ENCODE results near the gene SH3GL1. TPM values are rescaled to one million over a fixed set of nuclear protein-coding genes. Genes with fewer than 3 reads are reported as not detected.

SH3GL1 gene
- polyA plus RNA-seq, 1 donor (not counting 4 experiments of a cell fraction or from before 2014, with no cell fraction given), result 47.4 TPM

DNA sequence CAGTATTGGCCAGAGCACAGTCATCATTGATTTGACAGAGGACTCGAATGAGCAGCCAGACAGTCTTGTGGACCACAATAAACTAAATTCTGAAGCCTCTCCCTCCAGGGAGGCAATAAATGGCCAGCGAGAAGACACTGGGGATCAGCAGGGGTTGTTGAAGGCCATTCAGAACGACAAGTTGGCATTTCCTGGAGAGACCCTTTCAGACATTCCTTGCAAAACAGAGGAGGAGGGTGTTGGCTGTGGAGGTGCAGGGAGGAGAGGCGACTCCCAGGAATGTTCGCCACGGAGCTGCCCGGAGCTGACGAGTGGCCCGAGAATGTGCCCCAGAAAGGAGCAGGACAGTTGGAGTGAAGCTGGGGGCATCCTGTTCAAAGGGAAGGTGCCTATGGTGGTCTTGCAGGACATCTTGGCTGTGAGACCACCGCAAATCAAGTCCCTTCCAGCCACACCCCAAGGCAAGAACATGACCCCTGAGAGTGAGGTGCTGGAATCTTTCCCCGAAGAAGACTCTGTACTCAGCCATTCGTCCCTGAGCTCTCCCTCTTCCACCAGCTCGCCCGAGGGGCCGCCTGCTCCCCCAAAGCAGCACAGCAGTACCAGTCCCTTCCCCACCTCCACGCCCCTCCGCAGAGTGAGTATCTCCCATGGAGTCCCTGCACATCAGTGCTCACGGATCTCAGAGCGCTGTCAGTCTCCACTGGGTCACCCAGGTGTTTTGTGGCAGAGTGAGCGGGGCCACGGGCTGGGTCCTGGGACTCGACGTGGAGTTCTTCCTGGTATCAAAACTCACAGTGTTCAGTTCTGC lies 9.0 kb upstream of the SH3GL1 start:
- no peak for TF ChIP-seq EZH2 (IDR thresholded peaks at IDR 0.05; ENCODE audit: low read length)
- TF ChIP-seq, protein P1, sequence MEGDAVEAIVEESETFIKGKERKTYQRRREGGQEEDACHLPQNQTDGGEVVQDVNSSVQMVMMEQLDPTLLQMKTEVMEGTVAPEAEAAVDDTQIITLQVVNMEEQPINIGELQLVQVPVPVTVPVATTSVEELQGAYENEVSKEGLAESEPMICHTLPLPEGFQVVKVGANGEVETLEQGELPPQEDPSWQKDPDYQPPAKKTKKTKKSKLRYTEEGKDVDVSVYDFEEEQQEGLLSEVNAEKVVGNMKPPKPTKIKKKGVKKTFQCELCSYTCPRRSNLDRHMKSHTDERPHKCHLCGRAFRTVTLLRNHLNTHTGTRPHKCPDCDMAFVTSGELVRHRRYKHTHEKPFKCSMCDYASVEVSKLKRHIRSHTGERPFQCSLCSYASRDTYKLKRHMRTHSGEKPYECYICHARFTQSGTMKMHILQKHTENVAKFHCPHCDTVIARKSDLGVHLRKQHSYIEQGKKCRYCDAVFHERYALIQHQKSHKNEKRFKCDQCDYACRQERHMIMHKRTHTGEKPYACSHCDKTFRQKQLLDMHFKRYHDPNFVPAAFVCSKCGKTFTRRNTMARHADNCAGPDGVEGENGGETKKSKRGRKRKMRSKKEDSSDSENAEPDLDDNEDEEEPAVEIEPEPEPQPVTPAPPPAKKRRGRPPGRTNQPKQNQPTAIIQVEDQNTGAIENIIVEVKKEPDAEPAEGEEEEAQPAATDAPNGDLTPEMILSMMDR (optimal IDR thresholded peaks at IDR 0.05 in 1 of 3, IDR thresholded peaks at IDR 0.05 in 1 of 3, conservative IDR thresholded peaks at IDR 0.05 in 1 of 3; ENCODE audit: extremely low read depth in 1 of 3, insufficient read depth in 2 of 3, low read length in 3 of 3), result no peak
- FAIRE-seq (no peak), DNase-seq (ENCODE audit: low read depth, low spot score) (no peak)
- Histone ChIP-seq H3K27ac (ENCODE audit: control insufficient read depth, insufficient read depth, low read length) (no peak overlapping the region), H3K4me3 (ENCODE audit: control insufficient read depth in 2 of 3, extremely low read depth in 1 of 3, insufficient read depth in 2 of 3, low read depth in 1 of 3, low read length in 3 of 3) (no peak overlapping the region), H3K36me3 (ENCODE audit: control insufficient read depth in 2 of 2, extremely low read depth in 1 of 2, insufficient read depth in 2 of 2, low read length in 2 of 2) (peaks cover 5 to 17% of the 10 kb centered on the region in 2 experiments), H3K9ac (ENCODE audit: control insufficient read depth, extremely low read depth, insufficient read depth, low read length) (no peak overlapping the region), H3K9me1 (ENCODE audit: control insufficient read depth, extremely low read depth, insufficient read depth, low read length) (no peaks in the 10 kb centered on the region), H3K4me1 (ENCODE audit: control insufficient read depth, extremely low read depth, insufficient read depth, low read length) (no peaks in the 10 kb centered on the region), H2AFZ (ENCODE audit: control insufficient read depth, low read length) (no peak overlapping the region), H4K20me1 (ENCODE audit: control insufficient read depth, extremely low read depth, insufficient read depth, low read length) (no peaks in the 10 kb centered on the region), H3K79me2 (ENCODE audit: control insufficient read depth, insufficient read depth, low read length) (peaks cover 32% of the 10 kb centered on the region), H3K4me2 (ENCODE audit: control insufficient read depth, extremely low read depth, insufficient read depth, low read depth, low read length) (no peak overlapping the region), H3K27me3 (ENCODE audit: control insufficient read depth, extremely low read depth, insufficient read depth, low read length) (no peaks in the 10 kb centered on the region), H3K9me3 (ENCODE audit: control insufficient read depth, low read depth, low read length) (no peaks in the 10 kb centered on the region)
- dilution Hi-C loops (cut with MboI; ENCODE audit: extremely low pct_ligation_motif_present, low sequenced_read_pairs), result no loop called here

DNA sequence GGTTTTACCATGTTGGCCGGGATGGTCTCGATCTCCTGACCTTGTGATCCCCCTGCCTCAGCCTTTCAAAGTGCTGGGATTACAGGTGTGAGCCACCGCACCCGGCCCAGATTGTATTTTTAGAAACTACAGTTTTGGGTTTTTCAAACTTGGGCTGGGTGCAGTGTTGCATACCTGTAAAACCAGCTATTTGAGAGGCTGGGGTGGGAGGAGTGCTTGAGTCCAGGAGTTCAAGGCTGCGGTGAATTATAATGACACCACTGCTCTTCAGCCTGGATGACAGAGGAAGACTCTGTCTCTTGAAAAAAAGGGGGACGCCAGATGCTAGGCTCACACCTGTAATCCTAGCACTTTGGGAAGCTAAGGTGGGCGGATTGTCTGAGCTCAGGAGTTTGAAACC lies 6.3 kb upstream of the SH3GL1 start:
- FAIRE-seq (no peak), DNase-seq (ENCODE audit: low read depth, low spot score) (no peak)
- H3K27me3 ChIP-seq (ENCODE audit: control insufficient read depth, extremely low read depth, insufficient read depth, low read length), result no peaks in the 10 kb centered on the region
- no peak overlapping the region for H3K9ac ChIP-seq (ENCODE audit: control insufficient read depth, extremely low read depth, insufficient read depth, low read length)
- no peak overlapping the region for H3K4me3 ChIP-seq (ENCODE audit: control insufficient read depth in 2 of 3, extremely low read depth in 1 of 3, insufficient read depth in 2 of 3, low read depth in 1 of 3, low read length in 3 of 3)
- H3K4me1 ChIP-seq (ENCODE audit: control insufficient read depth, extremely low read depth, insufficient read depth, low read length), result peaks cover 10% of the 10 kb centered on the region
- H2AFZ ChIP-seq (ENCODE audit: control insufficient read depth, low read length), result no peak overlapping the region
- no peak overlapping the region for H3K4me2 ChIP-seq (ENCODE audit: control insufficient read depth, extremely low read depth, insufficient read depth, low read depth, low read length)
- H4K20me1 ChIP-seq (ENCODE audit: control insufficient read depth, extremely low read depth, insufficient read depth, low read length), result no peaks in the 10 kb centered on the region
- dilution Hi-C loops (cut with MboI; ENCODE audit: extremely low pct_ligation_motif_present, low sequenced_read_pairs), result no loop called here
- TF ChIP-seq, protein P1 (optimal IDR thresholded peaks at IDR 0.05 in 1 of 3, IDR thresholded peaks at IDR 0.05 in 1 of 3, conservative IDR thresholded peaks at IDR 0.05 in 1 of 3; ENCODE audit: extremely low read depth in 1 of 3, insufficient read depth in 2 of 3, low read length in 3 of 3), result no peak
- TF ChIP-seq EZH2 (IDR thresholded peaks at IDR 0.05; ENCODE audit: low read length), result no peak
- H3K9me3 ChIP-seq (ENCODE audit: control insufficient read depth, low read depth, low read length), result no peaks in the 10 kb centered on the region
- H3K27ac ChIP-seq (ENCODE audit: control insufficient read depth, insufficient read depth, low read length), result no peak overlapping the region
- peaks cover 2 to 9% of the 10 kb centered on the region in 2 experiments for H3K36me3 ChIP-seq (ENCODE audit: control insufficient read depth in 2 of 2, extremely low read depth in 1 of 2, insufficient read depth in 2 of 2, low read length in 2 of 2)
- peaks cover 42% of the 10 kb centered on the region for H3K79me2 ChIP-seq (ENCODE audit: control insufficient read depth, insufficient read depth, low read length)
- H3K9me1 ChIP-seq (ENCODE audit: control insufficient read depth, extremely low read depth, insufficient read depth, low read length), result no peaks in the 10 kb centered on the region

All from keratinocyte (primary cell).